HEK293 (cell line): ENCODE results near the gene CEP170B.

Source experiments
- CTCF ChIA-PET: fragments of 350-600 bp; formaldehyde crosslinking; extraction: SDS; loops from one replicate; lab custom pipeline; 2021; ENCODE audit warnings: antibody characterized with exemption; lab: Yijun Ruan, JAX
- POLR2A ChIA-PET: fragments of 300-600 bp; formaldehyde crosslinking; extraction: SDS; loops from one replicate; lab custom pipeline; 2020; ENCODE audit warnings: antibody characterized with exemption, inconsistent platforms; lab: Yijun Ruan, JAX
- H3K27ac ChIP-seq: fragments of 200-500 bp; sonication (Bioruptor generic); 2 replicates; pipeline ENCODE4 v1.5.1; 2014; ENCODE audit warnings: low read depth, low read length, control low read depth, inconsistent platforms; ENCODE audit errors: extremely low read depth
- H3K36me3 ChIP-seq, 2 experiments: fragments of 200-500 bp in 1 of 2; sonication (Bioruptor generic) in 1 of 2; 1 replicate in 1 of 2; 2 replicates in 1 of 2; pipeline ENCODE4 v1.5.1; 2014 to 2017; ENCODE audit warnings: inconsistent platforms in 2 of 2, low read length in 2 of 2; ENCODE audit not compliant: control insufficient read depth in 2 of 2, insufficient read depth in 1 of 2
- H3K4me1 ChIP-seq: fragments of 200-500 bp; sonication (Bioruptor generic); 2 replicates; pipeline ENCODE4 v1.5.1; 2014; ENCODE audit warnings: mild to moderate bottlenecking, low read length, inconsistent platforms; ENCODE audit not compliant: control insufficient read depth, insufficient read depth
- H3K4me3 ChIP-seq: 2 replicates; pipeline ENCODE4 v1.5.1; 2011; ENCODE audit warnings: low read depth, mild to moderate bottlenecking, control low read depth, low read length, moderate library complexity
- H3K9me3 ChIP-seq: fragments of 200-500 bp; sonication (Bioruptor generic); 2 replicates; pipeline ENCODE4 v1.5.1; 2014; ENCODE audit warnings: low read depth, low read length, inconsistent platforms; ENCODE audit not compliant: control insufficient read depth, insufficient read depth
- BCL11B ChIP-seq: fragments of 450-650 bp; formaldehyde crosslinking; IDR thresholded peaks from 2 replicates; pipeline ENCODE4 v1.5.1; 2016; ENCODE audit warnings: low read depth, missing biosample characterization, missing genetic modification characterization
- EGR2 ChIP-seq: fragments of 450-650 bp; formaldehyde crosslinking; IDR thresholded peaks from 2 replicates; pipeline ENCODE4 v1.5.1; 2016; ENCODE audit warnings: low read depth, missing biosample characterization, missing genetic modification characterization
- FEZF1 ChIP-seq: fragments of 450-650 bp; formaldehyde crosslinking; IDR thresholded peaks from 2 replicates; pipeline ENCODE4 v1.5.1; 2016; ENCODE audit warnings: missing biosample characterization, missing genetic modification characterization
- GLIS1 ChIP-seq: fragments of 450-650 bp; formaldehyde crosslinking; IDR thresholded peaks from 2 replicates; pipeline ENCODE4 v1.5.1; 2016; ENCODE audit warnings: missing biosample characterization, missing genetic modification characterization
- GLIS2 ChIP-seq: fragments of 450-650 bp; formaldehyde crosslinking; IDR thresholded peaks from 2 replicates; pipeline ENCODE4 v1.5.1; 2016; ENCODE audit warnings: missing biosample characterization, missing genetic modification characterization
- KLF1 ChIP-seq: fragments of 450-650 bp; formaldehyde crosslinking; IDR thresholded peaks from 2 replicates; pipeline ENCODE4 v1.5.1; 2016; ENCODE audit warnings: missing biosample characterization, missing genetic modification characterization
- KLF7 ChIP-seq: fragments of 450-650 bp; formaldehyde crosslinking; IDR thresholded peaks from 2 replicates; pipeline ENCODE4 v1.5.1; 2016; ENCODE audit warnings: missing biosample characterization, missing genetic modification characterization, borderline replicate concordance
- ZBTB21 ChIP-seq: fragments of 450-650 bp; formaldehyde crosslinking; IDR thresholded peaks from 2 replicates; pipeline ENCODE4 v1.5.1; 2017; ENCODE audit warnings: missing biosample characterization, missing genetic modification characterization
- ZFHX2 ChIP-seq: fragments of 450-650 bp; formaldehyde crosslinking; conservative IDR thresholded peaks from 2 replicates; pipeline ENCODE4 v1.5.1; 2016; ENCODE audit warnings: missing biosample characterization, missing genetic modification characterization
- ZFP69B ChIP-seq: fragments of 450-650 bp; formaldehyde crosslinking; IDR thresholded peaks from 2 replicates; pipeline ENCODE4 v1.5.1; 2016; ENCODE audit warnings: missing biosample characterization, missing genetic modification characterization
- ZIC2 ChIP-seq: fragments of 450-650 bp; formaldehyde crosslinking; IDR thresholded peaks from 2 replicates; pipeline ENCODE4 v1.5.1; 2016; ENCODE audit warnings: missing biosample characterization, missing genetic modification characterization
- ZNF114 ChIP-seq: fragments of 450-650 bp; formaldehyde crosslinking; IDR thresholded peaks from 2 replicates; pipeline ENCODE4 v1.5.0; 2017; ENCODE audit warnings: missing biosample characterization, missing genetic modification characterization
- ZNF121 ChIP-seq: fragments of 450-650 bp; formaldehyde crosslinking; IDR thresholded peaks from 2 replicates; pipeline ENCODE4 v1.5.1; 2016; ENCODE audit warnings: missing biosample characterization, missing genetic modification characterization
- ZNF169 ChIP-seq: fragments of 450-650 bp; formaldehyde crosslinking; IDR thresholded peaks from 2 replicates; pipeline ENCODE4 v1.5.1; 2016; ENCODE audit warnings: missing biosample characterization, missing genetic modification characterization
- ZNF223 ChIP-seq: fragments of 450-650 bp; formaldehyde crosslinking; IDR thresholded peaks from 2 replicates; pipeline ENCODE4 v1.5.1; 2016; ENCODE audit warnings: missing biosample characterization, missing genetic modification characterization
- ZNF239 ChIP-seq: fragments of 450-650 bp; formaldehyde crosslinking; IDR thresholded peaks from 2 replicates; pipeline ENCODE4 v1.5.1; 2016; ENCODE audit warnings: missing biosample characterization, missing genetic modification characterization
- ZNF248 ChIP-seq: fragments of 450-650 bp; formaldehyde crosslinking; IDR thresholded peaks from 2 replicates; pipeline ENCODE4 v1.5.1; 2017; ENCODE audit warnings: missing biosample characterization, missing genetic modification characterization
- ZNF335 ChIP-seq: fragments of 450-650 bp; formaldehyde crosslinking; conservative IDR thresholded peaks from 2 replicates; pipeline ENCODE4 v1.5.1; 2016; ENCODE audit warnings: missing biosample characterization, missing genetic modification characterization
- ZNF433 ChIP-seq: fragments of 450-650 bp; formaldehyde crosslinking; IDR thresholded peaks from 2 replicates; pipeline ENCODE4 v1.5.1; 2016; ENCODE audit warnings: missing biosample characterization, missing genetic modification characterization, low read depth
- ZNF561 ChIP-seq: fragments of 450-650 bp; IDR thresholded peaks from 2 replicates; pipeline ENCODE4 v1.5.1; 2018; ENCODE audit warnings: missing biosample characterization, missing genetic modification characterization, borderline replicate concordance
- ZNF623 ChIP-seq: fragments of 450-650 bp; formaldehyde crosslinking; IDR thresholded peaks from 2 replicates; pipeline ENCODE4 v1.5.1; 2016; ENCODE audit warnings: missing biosample characterization, missing genetic modification characterization
- ZNF629 ChIP-seq: fragments of 450-650 bp; formaldehyde crosslinking; IDR thresholded peaks from 2 replicates; pipeline ENCODE4 v1.5.1; 2017; ENCODE audit warnings: missing biosample characterization, missing genetic modification characterization
- ZNF639 ChIP-seq: fragments of 450-650 bp; formaldehyde crosslinking; IDR thresholded peaks from 2 replicates; pipeline ENCODE4 v1.5.1; 2016; ENCODE audit warnings: missing biosample characterization, missing genetic modification characterization
- ZNF645 ChIP-seq: fragments of 450-650 bp; formaldehyde crosslinking; IDR thresholded peaks from 2 replicates; pipeline ENCODE4; 2016; ENCODE audit warnings: missing biosample characterization, missing genetic modification characterization
- ZNF777 ChIP-seq: fragments of 450-650 bp; formaldehyde crosslinking; IDR thresholded peaks from 2 replicates; pipeline ENCODE4 v1.5.1; 2017; ENCODE audit warnings: missing biosample characterization, missing genetic modification characterization, borderline replicate concordance
- ZSCAN30 ChIP-seq: fragments of 450-650 bp; IDR thresholded peaks from 2 replicates; pipeline ENCODE4 v1.5.1; 2018; ENCODE audit warnings: missing biosample characterization, mild to moderate bottlenecking, missing genetic modification characterization, moderate library complexity

Gene CEP170B

GRCh38 chr14:104930526-104931303 lies 65.6 kb downstream of the CEP170B start:
- no peaks in the 10 kb centered on the region for H3K36me3 ChIP-seq
- H3K4me3 ChIP-seq: no peak overlapping the region
- ChIA-PET CTCF (interaction anchor here (0.6 kb wide), 1 partner anchor 77 kb away, joined by 3 read pairs; no protein-coding TSS in a partner anchor), POLR2A (no interaction called here)
- no peak overlapping the region for H3K27ac ChIP-seq
- H3K9me3 ChIP-seq: no peaks in the 10 kb centered on the region
- TF ChIP-seq EGR2 (tag by site-specific recombination) (0 out of 2 replicates have a peak, but pooled peaks have one; percentile 4), GLIS1 (0 out of 2 replicates have a peak, but pooled peaks have one; percentile 8), ZIC2 (peak; percentile 87), ZNF335 (tag by site-specific recombination) (peak; percentile 54), ZFHX2 (0 out of 2 replicates have a peak, but pooled peaks have one; percentile 46), ZBTB21 (tag by site-specific recombination) (no peak)
- H3K4me1 ChIP-seq: no peaks in the 10 kb centered on the region

GRCh38 chr14:104931304-104931770 lies 66.3 kb downstream of the CEP170B start:
- TF ChIP-seq ZNF169 (tag by site-specific recombination): no peak
- TF ChIP-seq KLF7: no peak
- peak; percentile 11; the same call in 1 of the 2 replicates for TF ChIP-seq GLIS2 (tag by site-specific recombination)
- no peak for TF ChIP-seq ZNF777
- TF ChIP-seq ZNF114 (tag by site-specific recombination): no peak
- peak; percentile 41; the same call in 1 of the 2 replicates for TF ChIP-seq KLF1 (tag by site-specific recombination)
- TF ChIP-seq ZSCAN30 (tag by site-specific recombination): no peak
- no peak for TF ChIP-seq ZFP69B (tag by site-specific recombination)
- TF ChIP-seq, all 188 proteins: peak for 2
- Histone ChIP-seq H3K9me3 (no peaks in the 10 kb centered on the region), H3K4me3 (no peak overlapping the region), H3K4me1 (no peaks in the 10 kb centered on the region), H3K27ac (no peak overlapping the region), H3K36me3 (no peaks in the 10 kb centered on the region)
- ChIA-PET POLR2A (no interaction called here), CTCF (interaction anchor here (0.6 kb wide), 1 partner anchor 76 kb away, joined by 3 read pairs; no protein-coding TSS in a partner anchor)

DNA sequence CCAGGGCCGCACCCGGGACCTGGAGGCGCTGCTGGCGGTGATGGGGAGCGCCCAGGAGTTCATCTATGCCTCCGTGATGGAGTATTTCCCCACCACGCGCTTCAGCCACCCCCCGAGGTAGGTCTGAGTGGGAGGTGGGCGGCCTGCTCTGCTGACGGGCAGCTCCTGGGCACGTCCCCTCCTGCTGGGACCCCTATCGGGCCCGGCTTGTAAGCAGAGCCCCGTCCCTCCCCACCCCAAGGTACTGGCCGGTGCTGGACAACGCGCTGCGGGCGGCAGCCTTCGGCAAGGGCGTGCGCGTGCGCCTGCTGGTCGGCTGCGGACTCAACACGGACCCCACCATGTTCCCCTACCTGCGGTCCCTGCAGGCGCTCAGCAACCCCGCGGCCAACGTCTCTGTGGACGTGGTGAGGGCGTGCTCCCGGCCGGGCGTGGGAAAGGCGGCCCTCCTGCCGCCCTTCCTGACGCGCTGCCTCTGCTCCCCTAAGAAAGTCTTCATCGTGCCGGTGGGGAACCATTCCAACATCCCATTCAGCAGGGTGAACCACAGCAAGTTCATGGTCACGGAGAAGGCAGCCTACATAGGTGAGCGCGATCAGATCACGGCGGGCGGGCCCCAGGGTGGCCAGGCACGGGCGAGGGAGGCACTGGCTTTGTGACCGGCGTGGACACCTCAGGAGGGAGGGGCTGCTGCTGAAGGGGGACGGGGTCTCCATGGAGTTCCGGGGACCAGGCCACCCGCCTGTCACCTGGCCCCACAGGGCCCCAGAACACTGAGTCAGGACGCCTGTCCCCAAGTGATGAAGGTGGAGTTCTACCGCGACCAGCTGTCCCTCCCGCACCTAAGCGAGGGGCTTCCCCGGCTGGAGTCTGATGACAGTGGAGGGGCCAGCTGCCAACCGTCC lies 67.0 kb downstream of the CEP170B start:
- H3K27ac ChIP-seq: no peak overlapping the region
- TF ChIP-seq ZNF561: no peak
- TF ChIP-seq ZNF433 (tag by site-specific recombination): no peak
- no peak for TF ChIP-seq ZNF639 (tag by site-specific recombination)
- TF ChIP-seq ZNF623 (tag by site-specific recombination): no peak
- TF ChIP-seq BCL11B: no peak
- no peak for TF ChIP-seq FEZF1 (tag by site-specific recombination)
- no peak for TF ChIP-seq ZNF629 (tag by site-specific recombination)
- TF ChIP-seq ZNF121 (tag by site-specific recombination): no peak
- no peak for TF ChIP-seq ZNF239 (tag by site-specific recombination)
- no peak for TF ChIP-seq ZNF248 (tag by site-specific recombination)
- TF ChIP-seq ZNF645 (tag by site-specific recombination): no peak
- no peak for TF ChIP-seq ZNF223
- TF ChIP-seq, all 188 proteins: peak for 0
- H3K4me1 ChIP-seq: no peaks in the 10 kb centered on the region
- H3K9me3 ChIP-seq: no peaks in the 10 kb centered on the region
- CTCF ChIA-PET: no interaction called here
- no peak overlapping the region for H3K4me3 ChIP-seq
- no peaks in the 10 kb centered on the region for H3K36me3 ChIP-seq
- POLR2A ChIA-PET: no interaction called here
